ENCODE measurements around the gene CNTN1. TPM values are rescaled to one million over a fixed set of nuclear protein-coding genes. Genes with fewer than 3 reads are reported as not detected.

Gene CNTN1
- total RNA-seq, 2 donors from 2014 or later: 1.3 to 3.1 TPM

GRCh38 chr12:41019461-41019860 is 327.2 kb downstream of the CNTN1 start:
- Histone ChIP-seq H3K27ac (no peak overlapping the region), H3K9me3 (no peaks in the 10 kb centered on the region), H3K36me3 (replicated peaks in 1 of 2; ENCODE audit: insufficient read depth in 1 of 2, low read depth in 2 of 2) (no peaks in the 10 kb centered on the region), H3K4me3 (no peak overlapping the region), H3K4me1 (no peaks in the 10 kb centered on the region), H3K27me3 (no peaks in the 10 kb centered on the region)
- ATAC-seq: no peak
- TF ChIP-seq CTCF (IDR thresholded peaks at IDR 0.05) (no peak), POLR2A (IDR thresholded peaks at IDR 0.05) (no peak)
- intact Hi-C loops (cut with DNase I): no loop called here
- no peak for DNase-seq

- Histone ChIP-seq H3K27ac (no peak overlapping the region), H3K27me3 (no peaks in the 10 kb centered on the region), H3K4me3 (no peak overlapping the region), H3K4me1 (no peaks in the 10 kb centered on the region), H3K36me3 (replicated peaks in 1 of 2; ENCODE audit: insufficient read depth in 1 of 2, low read depth in 2 of 2) (no peaks in the 10 kb centered on the region), H3K9me3 (no peaks in the 10 kb centered on the region)
- no peak for ATAC-seq
- 17 to 24% methylated on average over 1 of the region's 1 CpG for WGBS, 2 donors
- TF ChIP-seq POLR2A (IDR thresholded peaks at IDR 0.05) (no peak), CTCF (IDR thresholded peaks at IDR 0.05) (no peak)
- DNase-seq: no peak
- intact Hi-C loops (cut with DNase I): no loop called here
Observed at GRCh38 chr12:41023836-41024235, 331.6 kb downstream of the CNTN1 start.

GRCh38 chr12:41026151-41026550 is 333.9 kb downstream of the CNTN1 start:
- TF ChIP-seq POLR2A (IDR thresholded peaks at IDR 0.05) (no peak), CTCF (IDR thresholded peaks at IDR 0.05) (no peak)
- 45 to 48% methylated on average over 1 of the region's 1 CpG for WGBS, 2 donors
- Histone ChIP-seq H3K9me3 (no peaks in the 10 kb centered on the region), H3K27me3 (no peaks in the 10 kb centered on the region), H3K27ac (no peak overlapping the region), H3K36me3 (replicated peaks in 1 of 2; ENCODE audit: insufficient read depth in 1 of 2, low read depth in 2 of 2) (no peaks in the 10 kb centered on the region), H3K4me1 (no peaks in the 10 kb centered on the region), H3K4me3 (no peak overlapping the region)
- no peak for DNase-seq
- intact Hi-C loops (cut with DNase I): no loop called here
- ATAC-seq: no peak

GRCh38 chr12:41032386-41032785 is 340.1 kb downstream of the CNTN1 start:
- no peak overlapping the region for H3K4me3 ChIP-seq
- no peaks in the 10 kb centered on the region for H3K9me3 ChIP-seq
- no peak overlapping the region for H3K27ac ChIP-seq
- DNase-seq: no peak
- no peaks in the 10 kb centered on the region for H3K36me3 ChIP-seq (replicated peaks in 1 of 2; ENCODE audit: insufficient read depth in 1 of 2, low read depth in 2 of 2)
- H3K27me3 ChIP-seq: no peaks in the 10 kb centered on the region
- TF ChIP-seq POLR2A (IDR thresholded peaks at IDR 0.05): no peak
- TF ChIP-seq CTCF (IDR thresholded peaks at IDR 0.05): no peak
- ATAC-seq: no peak
- intact Hi-C loops (cut with DNase I): no loop called here
- no peaks in the 10 kb centered on the region for H3K4me1 ChIP-seq

GRCh38 chr12:41034686-41035085 is 342.4 kb downstream of the CNTN1 start:
- no peak for DNase-seq
- H3K27me3 ChIP-seq: no peaks in the 10 kb centered on the region
- intact Hi-C loops (cut with DNase I): no loop called here
- TF ChIP-seq POLR2A (IDR thresholded peaks at IDR 0.05): no peak
- no peak for TF ChIP-seq CTCF (IDR thresholded peaks at IDR 0.05)
- WGBS, 2 donors: 29 to 33% methylated on average over 1 of the region's 1 CpG
- H3K4me1 ChIP-seq: no peaks in the 10 kb centered on the region
- no peak for ATAC-seq
- no peak overlapping the region for H3K4me3 ChIP-seq
- no peaks in the 10 kb centered on the region for H3K9me3 ChIP-seq
- no peaks in the 10 kb centered on the region for H3K36me3 ChIP-seq (replicated peaks in 1 of 2; ENCODE audit: insufficient read depth in 1 of 2, low read depth in 2 of 2)
- H3K27ac ChIP-seq: no peak overlapping the region
